Ovary (tissue), 9 donors: Measurements from ENCODE around the gene LGI2. TPM values are rescaled to one million over a fixed set of nuclear protein-coding genes. Genes with fewer than 3 reads are reported as not detected.
A peak's percentile ranks its signal among the peaks of the same experiment; 100 is the strongest.

Experiments used
- DNase-seq, 5 donors: peaks; one replicate each; pipeline ENCODE4 v3.0.0-alpha.2; 2019 to 2020
- H3K27ac ChIP-seq, 2 donors: fragments of 200-600 bp; one replicate each; pipeline versions ENCODE4 v1.5.1 to v1.8.0; 2019 to 2022
- H3K27me3 ChIP-seq: fragments of 200-600 bp; one replicate; pipeline ENCODE4 v1.8.0; 2022
- H3K36me3 ChIP-seq: fragments of 200-600 bp; sonication (generic); one replicate; pipeline ENCODE4 v1.5.1; 2019
- H3K4me1 ChIP-seq: one replicate; pipeline ENCODE4 v1.8.1; 2013; ENCODE audit warnings: mild to moderate bottlenecking, moderate library complexity; ENCODE audit not compliant: insufficient read depth
- H3K4me3 ChIP-seq: fragments of 200-600 bp; sonication (generic); one replicate; pipeline ENCODE4 v1.5.1; 2017
- H3K9me3 ChIP-seq, 2 donors: fragments of 200-600 bp in 1 of 2; sonication (generic) in 1 of 2; one replicate each; pipeline versions ENCODE4 v1.5.1 to v1.8.1; 2013 to 2019; ENCODE audit warnings: mild to moderate bottlenecking in 1 of 2, moderate library complexity in 1 of 2
- EP300 ChIP-seq: sonication (generic); formaldehyde crosslinking; IDR thresholded peaks from one replicate; pipeline ENCODE4 v1.6.1; 2017; ENCODE audit warnings: antibody characterized with exemption
- POLR2A ChIP-seq: fragments of 450-650 bp; IDR thresholded peaks from one replicate; pipeline ENCODE4 v1.6.1; 2017; ENCODE audit warnings: antibody characterized with exemption, mild to moderate bottlenecking, moderate library complexity
- WGBS, 3 donors: extraction: QIAGEN DNeasy Blood & Tissue Kit in 1 of 3; methylation state at CpG; one replicate each; pipeline versions ENCODE4 v1.1.5 to v1.1.7; 2013 to 2017; 5-methylcytosine and 5-hydroxymethylcytosine counted together
- intact Hi-C, 4 donors: fragments of 100-400 bp; cut with DNase I; formaldehyde crosslinking; loops; one replicate each; pipeline versions ENCODE4 v1.11.0 to v1.15.1; 2022 to 2023
- polyA plus RNA-seq, 2 donors: library from polyadenylated mRNA; stranded (reverse); fragments of 200-250 nt in 1 of 2; fragments of 350-450 nt in 1 of 2; fragmentation: Illumina TruSeq in 1 of 2; extraction: RNeasy Lipid Tissue Mini Kit (QIAGEN cat#74804) in 1 of 2; gene quantifications; one replicate each; pipeline ENCODE4 v1.2.3, GENCODE V29; 2013 to 2014
- total RNA-seq, 7 donors: library from RNA; depleted of rRNA in 2 of 7; stranded (reverse); fragments of >200 nt in 2 of 7; fragmentation: NEBNext Ultra II Directional in 3 of 7; extraction: Animal tissue kit (Norgen Biotek cat#: 25700) in 3 of 7; gene quantifications; one replicate each; pipeline versions ENCODE4 v1.1.0 to v1.2.4, GENCODE V29; 2016 to 2023
- TF ChIP-seq, protein P1 (sequence below), 3 donors: fragments of 450-650 bp in 2 of 3; fragments of 200-600 bp in 1 of 3; IDR thresholded peaks; one replicate each; pipeline versions ENCODE4 v1.5.1 to v1.8.0; 2016 to 2022; ENCODE audit warnings: antibody characterized with exemption in 3 of 3, mild to moderate bottlenecking in 1 of 3
- donor health status: DM: no; HTN: no; CAD: no; lungs with moderate emphysema.
- donor health status: DM: no; HTN: no; CAD: no.
- donor health status: Bipolar disorder and iron deficiency.
- donor health status: DM: yes; HTN: yes; CAD: no.
- donor health status: DM: no; HTN: no; CAD: no.
- donor health status: DM: yes; HTN: yes; CAD: no.

Gene LGI2
- total and polyA plus RNA-seq, 9 donors: 0.36 to 19.8 (median 1.9) TPM

DNA sequence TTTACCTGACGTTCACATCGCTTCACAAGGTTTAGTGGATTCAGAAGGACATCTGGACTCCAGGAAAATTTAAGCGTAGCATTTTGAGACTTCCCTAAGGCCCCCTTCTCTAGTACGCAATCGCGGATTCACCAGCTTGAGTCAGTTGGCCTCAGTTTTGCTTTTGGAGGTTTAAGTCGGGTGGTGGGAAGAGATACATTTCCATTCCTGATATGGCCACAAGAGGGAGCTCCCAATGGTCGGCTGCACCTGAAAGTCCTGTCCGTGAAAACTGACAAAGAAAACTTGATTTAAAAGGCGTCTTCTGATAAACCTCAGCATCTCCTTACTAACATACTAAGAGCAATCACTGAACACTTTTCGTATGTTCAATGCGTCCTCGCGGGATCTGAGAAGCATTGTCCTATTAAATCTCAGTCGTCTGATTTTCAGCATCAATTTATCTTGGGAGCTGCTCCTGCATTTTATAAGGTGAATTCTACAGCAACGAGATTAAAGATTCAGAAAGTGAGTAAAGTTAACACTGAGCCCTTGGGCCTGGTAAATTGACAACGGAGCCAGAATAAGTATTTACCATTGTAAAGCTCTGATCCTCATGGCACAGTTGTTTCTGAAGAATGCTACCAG, 50.6 kb downstream of the LGI2 start:
- no peaks in the 10 kb centered on the region for H3K27me3 ChIP-seq
- H3K9me3 ChIP-seq: no peaks in the 10 kb centered on the region
- 7 to 9% (median 8%) methylated on average over 17 of the region's 17 CpGs for WGBS, 3 donors
- intact Hi-C loops: loop anchor here in 1 of 4 donors (10.0 kb wide), 1 partner anchor 165 kb away; no protein-coding TSS in a partner anchor
- TF ChIP-seq EP300: no peak
- TF ChIP-seq, protein P1, sequence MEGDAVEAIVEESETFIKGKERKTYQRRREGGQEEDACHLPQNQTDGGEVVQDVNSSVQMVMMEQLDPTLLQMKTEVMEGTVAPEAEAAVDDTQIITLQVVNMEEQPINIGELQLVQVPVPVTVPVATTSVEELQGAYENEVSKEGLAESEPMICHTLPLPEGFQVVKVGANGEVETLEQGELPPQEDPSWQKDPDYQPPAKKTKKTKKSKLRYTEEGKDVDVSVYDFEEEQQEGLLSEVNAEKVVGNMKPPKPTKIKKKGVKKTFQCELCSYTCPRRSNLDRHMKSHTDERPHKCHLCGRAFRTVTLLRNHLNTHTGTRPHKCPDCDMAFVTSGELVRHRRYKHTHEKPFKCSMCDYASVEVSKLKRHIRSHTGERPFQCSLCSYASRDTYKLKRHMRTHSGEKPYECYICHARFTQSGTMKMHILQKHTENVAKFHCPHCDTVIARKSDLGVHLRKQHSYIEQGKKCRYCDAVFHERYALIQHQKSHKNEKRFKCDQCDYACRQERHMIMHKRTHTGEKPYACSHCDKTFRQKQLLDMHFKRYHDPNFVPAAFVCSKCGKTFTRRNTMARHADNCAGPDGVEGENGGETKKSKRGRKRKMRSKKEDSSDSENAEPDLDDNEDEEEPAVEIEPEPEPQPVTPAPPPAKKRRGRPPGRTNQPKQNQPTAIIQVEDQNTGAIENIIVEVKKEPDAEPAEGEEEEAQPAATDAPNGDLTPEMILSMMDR (IDR thresholded peaks at IDR 0.05): peak; percentile 57 to 79 (median 65)
- H3K4me3 ChIP-seq: no peak overlapping the region
- no peak overlapping the region for H3K27ac ChIP-seq
- peak; percentile 32 to 65 (median 38) for DNase-seq
- no peaks in the 10 kb centered on the region for H3K36me3 ChIP-seq
- no peaks in the 10 kb centered on the region for H3K4me1 ChIP-seq

DNA sequence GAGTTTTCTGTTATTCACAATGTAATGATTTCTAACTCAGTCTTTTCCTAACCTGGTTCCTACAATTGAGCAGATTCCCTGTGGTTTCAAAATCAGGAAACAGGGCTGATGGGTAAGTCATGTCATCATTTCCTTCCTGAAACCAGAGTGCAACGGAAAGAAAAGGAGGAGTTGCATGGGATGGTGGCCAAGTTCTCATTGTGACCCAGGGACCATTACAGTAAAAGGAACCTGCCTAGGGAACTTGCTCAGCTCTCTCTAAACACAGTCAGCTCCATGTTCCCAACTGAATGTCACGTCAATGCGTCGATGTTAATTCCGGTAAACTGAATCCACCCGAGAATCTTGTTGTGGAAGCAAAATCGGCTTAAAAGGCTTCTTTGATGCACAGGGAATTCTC, 51.2 kb downstream of the LGI2 start:
- intact Hi-C loops: loop anchor here in 2 of 4 donors (5.0 to 10.0 kb wide), 2 partner anchors 295 to 388 kb away; no protein-coding TSS in a partner anchor
- WGBS, 3 donors: 74 to 83% (median 79%) methylated on average over 7 of the region's 7 CpGs
- DNase-seq: peak in 1 of 5 donors; percentile 48

DNA sequence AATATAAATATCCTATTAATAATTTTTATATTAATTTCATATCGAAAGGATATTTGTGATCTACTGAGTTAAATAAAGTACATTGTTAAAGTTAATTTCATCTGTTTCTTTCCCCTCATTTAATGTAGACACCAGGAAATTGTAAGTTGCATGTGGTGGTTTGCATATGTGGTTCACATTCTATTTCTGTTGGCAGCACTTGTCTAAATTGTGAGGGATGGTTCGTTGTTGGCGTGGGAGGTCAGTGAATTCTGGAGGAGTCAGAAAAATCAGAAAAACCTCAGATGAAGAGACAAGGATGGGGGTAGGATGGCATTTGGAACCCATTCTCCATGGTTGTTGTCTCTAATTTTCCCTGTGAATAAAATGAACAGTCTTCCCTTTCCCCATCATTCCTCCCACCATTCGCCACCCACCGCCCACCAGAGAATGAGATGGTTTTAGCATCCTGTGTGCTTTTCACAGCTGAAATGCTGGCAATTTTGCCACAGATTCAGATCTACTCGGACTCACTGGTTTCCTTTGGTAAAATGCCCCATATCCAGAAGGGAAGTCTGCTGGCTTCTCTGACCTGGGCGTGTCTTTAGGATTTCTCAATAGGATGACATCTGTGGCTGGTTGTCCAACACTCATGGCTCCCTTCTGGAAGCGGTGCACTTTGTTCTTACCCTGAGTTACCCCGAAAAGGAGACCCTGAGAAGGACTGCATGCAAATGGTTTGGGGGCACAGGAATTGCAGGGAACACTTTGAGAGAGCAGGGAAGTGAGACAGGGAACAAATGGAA, 52.3 kb downstream of the LGI2 start:
- intact Hi-C loops: loop anchor here in 2 of 4 donors (5.0 to 10.0 kb wide), 2 partner anchors 294 to 389 kb away; no protein-coding TSS in a partner anchor
- H3K9me3 ChIP-seq: no peaks in the 10 kb centered on the region
- no peak overlapping the region for H3K4me3 ChIP-seq
- no peaks in the 10 kb centered on the region for H3K36me3 ChIP-seq
- WGBS, 3 donors: 79 to 87% (median 84%) methylated on average over 9 of the region's 9 CpGs
- H3K27me3 ChIP-seq: no peaks in the 10 kb centered on the region
- no peak overlapping the region for H3K27ac ChIP-seq
- TF ChIP-seq, protein P1 (IDR thresholded peaks at IDR 0.05): no peak
- TF ChIP-seq POLR2A (no peak), EP300 (no peak)
- no peaks in the 10 kb centered on the region for H3K4me1 ChIP-seq
- no peak for DNase-seq

More for the DNA sequence above, 51.2 kb downstream of the LGI2 start:
- no peak overlapping the region for H3K4me3 ChIP-seq
- TF ChIP-seq POLR2A (no peak), EP300 (peak; percentile 12)
- TF ChIP-seq, protein P1 (IDR thresholded peaks at IDR 0.05): no peak
- no peaks in the 10 kb centered on the region for H3K4me1 ChIP-seq
- no peaks in the 10 kb centered on the region for H3K9me3 ChIP-seq
- no peaks in the 10 kb centered on the region for H3K36me3 ChIP-seq
- H3K27ac ChIP-seq: no peak overlapping the region
- no peaks in the 10 kb centered on the region for H3K27me3 ChIP-seq

DNA sequence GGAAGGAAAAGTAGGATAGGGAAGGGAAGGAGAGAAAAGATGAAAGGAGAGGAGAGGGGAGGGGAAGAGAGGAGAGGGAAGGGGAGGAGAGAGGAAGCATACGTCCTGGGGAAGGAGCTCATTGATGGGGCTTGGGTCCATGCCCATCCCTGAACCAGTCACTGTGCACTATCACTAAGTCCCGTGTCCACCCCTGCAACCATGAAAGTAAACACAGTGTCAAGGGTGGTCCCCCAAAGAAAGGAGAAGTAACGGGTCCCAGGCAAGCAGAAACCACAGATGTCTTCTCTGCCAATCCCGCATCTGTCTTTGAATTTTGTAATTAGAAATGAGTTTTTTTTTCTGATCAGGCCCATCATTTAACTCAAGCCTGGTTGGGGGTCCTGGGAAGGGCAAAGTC, 55.2 kb downstream of the LGI2 start:
- Histone ChIP-seq H3K4me1 (no peaks in the 10 kb centered on the region), H3K36me3 (no peaks in the 10 kb centered on the region), H3K9me3 (no peaks in the 10 kb centered on the region), H3K27me3 (no peaks in the 10 kb centered on the region), H3K27ac (no peak overlapping the region), H3K4me3 (no peak overlapping the region)
- DNase-seq: no peak
- TF ChIP-seq, protein P1 (IDR thresholded peaks at IDR 0.05): no peak
- TF ChIP-seq EP300 (no peak), POLR2A (no peak)
- intact Hi-C loops: loop anchor here in 2 of 4 donors (5.0 to 10.0 kb wide), 2 partner anchors 291 to 392 kb away; no protein-coding TSS in a partner anchor
- 40 to 64% (median 52%) methylated on average over 4 of the region's 4 CpGs for WGBS, 3 donors
